K562 (cell line): ENCODE measurements around the gene ASB11. TPM values are rescaled to one million over a fixed set of nuclear protein-coding genes. Genes with fewer than 3 reads are reported as not detected.
A peak's percentile ranks its signal among the peaks of the same experiment; 100 is the strongest.

ENCODE experiments used
- AFF4 ChIP-seq: sonication (generic); formaldehyde crosslinking; IDR thresholded peaks from 2 replicates; pipeline ENCODE4 v1.8.0; 2023; ENCODE audit warnings: mild to moderate bottlenecking, missing genetic modification reagents
- FOXA1 ChIP-seq: fragments of 450-650 bp; IDR thresholded peaks from 2 replicates; pipeline ENCODE4 v1.6.1; 2016; ENCODE audit warnings: mild to moderate bottlenecking, borderline replicate concordance
- HMGN3 ChIP-seq: IDR thresholded peaks from 2 replicates; pipeline ENCODE4 v1.6.1; 2011; ENCODE audit warnings: borderline replicate concordance, low read depth, mild to moderate bottlenecking, mixed read lengths, low read length; ENCODE audit not compliant: insufficient read length; ENCODE audit errors: extremely low read depth
- LCOR ChIP-seq: sonication (generic); formaldehyde crosslinking; IDR thresholded peaks from 2 replicates; pipeline ENCODE4 v1.8.0; 2022; ENCODE audit warnings: mild to moderate bottlenecking, missing genetic modification reagents
- MCM3 ChIP-seq: fragments of 450-650 bp; IDR thresholded peaks from 2 replicates; pipeline ENCODE4 v1.6.1; 2016
- MTA2 ChIP-seq: fragments of 450-650 bp; IDR thresholded peaks from 2 replicates; pipeline ENCODE4 v1.6.1; 2016; ENCODE audit warnings: low read depth
- NCOR1 ChIP-seq: fragments of 450-650 bp; IDR thresholded peaks from 2 replicates; pipeline ENCODE4 v1.6.1; 2016; ENCODE audit warnings: mild to moderate bottlenecking, moderate library complexity
- RBM22 ChIP-seq: fragments of 200-400 bp; formaldehyde crosslinking; IDR thresholded peaks from 2 replicates; pipeline ENCODE4 v1.6.1; 2018; ENCODE audit warnings: low read length, low read depth; ENCODE audit not compliant: poor library complexity, severe bottlenecking
- RHOXF2B ChIP-seq: fragments of 250-450 bp; sonication (Bioruptor Pico); conservative IDR thresholded peaks from 2 replicates; pipeline ENCODE4 v1.5.1; 2021
- SAFB2 ChIP-seq: fragments of 200-400 bp; formaldehyde crosslinking; IDR thresholded peaks from 2 replicates; pipeline ENCODE4 v1.6.1; 2018; ENCODE audit warnings: borderline replicate concordance, low read length, low read depth, moderate library complexity; ENCODE audit not compliant: severe bottlenecking
- TBP ChIP-seq: optimal IDR thresholded peaks from 2 replicates; pipeline ENCODE3; 2011; ENCODE audit warnings: low read depth, low read length, improper control_type of control experiment
- ZBTB34 ChIP-seq: fragments of 250-450 bp; sonication (Bioruptor Pico); IDR thresholded peaks from 2 replicates; pipeline ENCODE4 v1.8.0; 2021; ENCODE audit warnings: mild to moderate bottlenecking, moderate library complexity
- ZBTB7A ChIP-seq: IDR thresholded peaks from 2 replicates; pipeline ENCODE4 v1.6.1; 2011; ENCODE audit warnings: low read depth, mild to moderate bottlenecking, low read length, moderate library complexity, borderline replicate concordance; ENCODE audit not compliant: control insufficient read depth
- ZHX1 ChIP-seq: fragments of 150-350 bp; conservative IDR thresholded peaks from 2 replicates; pipeline ENCODE4 v1.6.1; 2014; ENCODE audit warnings: low read length
- ZNF121 ChIP-seq: sonication (generic); formaldehyde crosslinking; conservative IDR thresholded peaks from 2 replicates; pipeline ENCODE4 v1.8.0; 2022; ENCODE audit warnings: missing genetic modification reagents
- ZNF124 ChIP-seq: sonication (generic); formaldehyde crosslinking; IDR thresholded peaks from 2 replicates; pipeline ENCODE4 v1.8.1; 2022; ENCODE audit warnings: missing genetic modification reagents
- polyA plus RNA-seq, 8 experiments: library from polyadenylated mRNA; depleted of rRNA in 4 of 8; stranded (reverse) in 5 of 8; unstranded in 3 of 8; fragments of >200 nt; fragmentation: Nextera tagmentation in 2 of 8; fragmentation: Illumina TruSeq in 1 of 8; extraction: Ambion mirVana in 2 of 8; extraction: Trizol in 1 of 8; gene quantifications; 2 replicates each; pipeline versions ENCODE4 v1.2.1 to v1.2.3, GENCODE V29; 2011 to 2014; ENCODE audit warnings: inconsistent platforms in 1 of 8, missing spikeins in 1 of 8
- total RNA-seq, 7 experiments: library from RNA; depleted of rRNA in 6 of 7; stranded (reverse); fragments of >200 nt in 6 of 7; fragmentation: Illumina TruSeq in 2 of 7; extraction: Trizol in 2 of 7; gene quantifications; 2 replicates each; pipeline versions ENCODE4 v1.2.1 to v1.2.3, GENCODE V29; 2011 to 2021; ENCODE audit warnings: low replicate concordance in 1 of 7
- TF ChIP-seq, protein P1 (sequence below): sonication (generic); IDR thresholded peaks from 2 replicates; pipeline ENCODE4 v1.6.1; 2016

ASB11 gene
- total and polyA plus RNA-seq, 9 of the 15 experiments (the other 6 are each of a cell fraction or from before 2014, with no cell fraction given): not detected

- TF ChIP-seq ZHX1: no peak
- no peak for TF ChIP-seq FOXA1
- TF ChIP-seq ZBTB7A: peak; percentile 33; the same call in 1 of the 2 replicates
- no peak for TF ChIP-seq ZNF121 (CRISPR knock-in tag)
- TF ChIP-seq RBM22: no peak
- TF ChIP-seq ZNF124 (CRISPR knock-in tag): no peak
- TF ChIP-seq TBP: peak; percentile 50
- TF ChIP-seq NCOR1: no peak
- no peak for TF ChIP-seq RHOXF2B
- TF ChIP-seq, protein P1, sequence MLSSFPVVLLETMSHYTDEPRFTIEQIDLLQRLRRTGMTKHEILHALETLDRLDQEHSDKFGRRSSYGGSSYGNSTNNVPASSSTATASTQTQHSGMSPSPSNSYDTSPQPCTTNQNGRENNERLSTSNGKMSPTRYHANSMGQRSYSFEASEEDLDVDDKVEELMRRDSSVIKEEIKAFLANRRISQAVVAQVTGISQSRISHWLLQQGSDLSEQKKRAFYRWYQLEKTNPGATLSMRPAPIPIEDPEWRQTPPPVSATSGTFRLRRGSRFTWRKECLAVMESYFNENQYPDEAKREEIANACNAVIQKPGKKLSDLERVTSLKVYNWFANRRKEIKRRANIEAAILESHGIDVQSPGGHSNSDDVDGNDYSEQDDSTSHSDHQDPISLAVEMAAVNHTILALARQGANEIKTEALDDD: no peak
- no peak for TF ChIP-seq MTA2
- TF ChIP-seq MCM3: no peak
- peak; percentile 20; the same call in 1 of the 2 replicates for TF ChIP-seq AFF4
- TF ChIP-seq LCOR (CRISPR knock-in tag): no peak
- TF ChIP-seq HMGN3: no peak
- TF ChIP-seq ZBTB34 (CRISPR knock-in tag): no peak
- TF ChIP-seq SAFB2: no peak
Measured at GRCh38 chrX:15335135-15336022, 19.9 kb upstream of the ASB11 start, which contains the start of gene PIGA (continued).
